ENCODE measurements around the gene HIPK2.

The HIPK2 gene

DNA sequence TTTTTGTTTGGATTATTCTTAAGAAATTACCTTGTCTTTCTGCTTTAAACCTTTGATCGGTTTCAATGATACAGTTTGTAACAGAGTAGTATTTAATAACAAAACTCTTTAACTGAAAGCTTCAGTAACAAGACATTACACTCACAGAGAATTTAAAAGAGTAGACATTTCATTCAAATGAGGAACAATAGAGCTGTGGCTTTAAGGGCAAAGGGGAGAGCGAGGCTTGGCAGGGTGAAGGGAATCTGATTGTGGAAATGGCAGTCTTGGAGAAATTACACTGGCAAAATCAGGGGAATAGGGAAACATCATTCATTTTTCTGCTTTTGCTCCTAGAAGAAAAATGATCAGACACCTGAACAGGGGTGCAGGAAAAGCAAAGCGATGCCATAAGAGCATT, 5.1 kb upstream of the HIPK2 start:
- no peak for DNase-seq

GRCh38 chr7:139777133-139777891, 486 bp downstream of the HIPK2 start:
- DNase-seq, result no peak

GRCh38 chr7:139776486-139777132, 1.2 kb downstream of the HIPK2 start:
- DNase-seq, result peak; percentile 5

DNA sequence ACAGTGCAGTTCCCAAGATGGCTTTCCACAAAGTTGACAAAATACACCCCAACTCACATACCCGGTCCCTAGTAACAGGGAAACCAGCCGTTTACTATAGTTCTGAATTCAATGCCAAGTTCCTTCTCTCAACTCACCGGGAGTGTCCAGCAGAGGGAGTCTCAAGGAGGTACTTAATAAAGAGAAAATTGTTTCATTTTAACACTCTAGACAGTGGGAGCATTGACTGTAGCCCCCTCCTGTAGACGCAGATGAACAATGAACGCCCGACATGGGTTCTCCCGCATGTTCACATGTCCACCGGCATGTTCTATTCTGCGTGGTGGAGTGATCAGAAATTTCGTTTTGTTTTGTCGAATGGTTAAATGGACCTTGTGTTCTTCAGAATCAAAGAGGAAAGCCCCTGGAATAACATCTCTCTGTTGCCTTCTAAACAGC, 1.9 kb downstream of the HIPK2 start:
- peak; percentile 27 for DNase-seq

DNA sequence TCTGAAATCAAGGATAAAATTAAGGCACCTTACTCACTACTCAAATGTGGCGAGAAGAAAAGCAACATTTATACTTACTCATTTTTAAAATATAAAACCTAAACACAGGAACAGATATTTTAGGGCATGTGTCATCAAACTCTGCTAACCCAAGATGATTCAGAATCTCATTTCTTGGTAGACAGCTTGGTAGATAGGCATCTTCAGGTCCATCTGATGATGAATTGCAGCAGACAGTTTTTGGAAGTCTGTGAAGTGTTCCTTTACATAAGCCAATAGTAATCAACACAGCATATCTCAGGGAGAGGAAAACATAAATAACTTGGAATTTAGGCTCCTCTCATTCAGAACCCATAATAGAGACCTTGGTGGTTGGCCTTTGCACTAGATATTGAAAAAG, 3.4 kb downstream of the HIPK2 start:
- DNase-seq, result no peak

DNA sequence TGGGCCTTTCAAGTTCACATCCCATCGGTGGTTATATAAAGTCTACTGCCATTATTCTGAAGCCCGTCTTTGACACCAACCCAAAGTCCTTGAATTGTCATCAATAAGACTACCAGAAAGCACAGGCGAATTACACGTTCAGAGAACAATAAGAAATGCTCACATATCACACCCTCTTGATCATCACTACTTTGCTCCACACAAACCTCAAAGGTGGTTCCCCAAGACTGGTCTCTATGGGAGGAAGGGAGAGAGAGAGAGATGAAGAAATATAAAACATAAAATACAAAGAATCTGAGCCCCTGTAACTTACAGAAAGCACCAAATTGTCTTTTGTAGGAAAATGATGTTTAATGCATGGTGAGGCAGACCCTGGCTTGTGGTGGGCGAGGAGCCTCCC, 4.4 kb downstream of the HIPK2 start:
- no peak for DNase-seq

DNA sequence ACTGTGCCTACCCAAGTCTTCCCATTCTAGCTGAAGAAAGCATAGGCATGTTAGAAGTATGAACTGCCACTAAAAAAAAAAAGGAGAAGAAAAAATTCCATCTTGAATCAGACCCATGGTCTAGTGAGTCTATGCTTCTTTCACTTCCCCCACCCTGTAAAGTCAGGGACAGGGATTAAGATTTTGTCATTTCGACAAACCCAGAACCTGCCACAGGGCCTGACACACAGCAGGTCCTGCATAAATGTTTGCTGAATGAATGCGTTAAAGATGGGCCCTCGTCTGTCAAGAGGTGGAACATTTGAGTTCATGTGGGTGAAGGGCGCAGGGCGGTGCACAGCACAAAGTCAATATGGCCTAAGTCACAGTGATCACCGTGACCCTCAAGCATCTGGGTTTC, 4.9 kb downstream of the HIPK2 start:
- DNase-seq, result no peak

- DNase-seq, result no peak
Observed at GRCh38 chr7:139772115-139772514, 5.7 kb downstream of the HIPK2 start.

- no peak for DNase-seq
Observed at GRCh38 chr7:139771001-139771956, 6.5 kb downstream of the HIPK2 start.

- no peak for DNase-seq
Observed at GRCh38 chr7:139769761-139770160, 8.0 kb downstream of the HIPK2 start.

DNA sequence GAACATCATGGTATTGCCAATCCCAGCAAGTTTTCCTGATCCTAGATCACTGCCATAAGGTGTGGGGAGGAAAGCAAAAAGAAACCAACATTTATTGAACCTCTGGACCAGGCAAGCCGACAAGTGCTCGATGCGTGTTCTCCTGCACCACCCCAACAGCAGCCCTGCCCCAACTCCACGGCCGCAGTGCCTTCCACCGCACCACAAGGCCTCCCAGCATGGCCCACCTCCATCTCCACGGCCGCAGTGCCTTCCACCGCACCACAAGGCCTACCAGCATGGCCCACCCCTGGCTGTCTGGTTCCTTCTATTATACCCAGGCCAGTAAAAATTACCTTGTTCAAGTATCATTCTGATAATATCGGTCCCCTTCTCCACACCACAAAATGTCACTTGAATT, 8.7 kb downstream of the HIPK2 start:
- DNase-seq, result no peak

DNA sequence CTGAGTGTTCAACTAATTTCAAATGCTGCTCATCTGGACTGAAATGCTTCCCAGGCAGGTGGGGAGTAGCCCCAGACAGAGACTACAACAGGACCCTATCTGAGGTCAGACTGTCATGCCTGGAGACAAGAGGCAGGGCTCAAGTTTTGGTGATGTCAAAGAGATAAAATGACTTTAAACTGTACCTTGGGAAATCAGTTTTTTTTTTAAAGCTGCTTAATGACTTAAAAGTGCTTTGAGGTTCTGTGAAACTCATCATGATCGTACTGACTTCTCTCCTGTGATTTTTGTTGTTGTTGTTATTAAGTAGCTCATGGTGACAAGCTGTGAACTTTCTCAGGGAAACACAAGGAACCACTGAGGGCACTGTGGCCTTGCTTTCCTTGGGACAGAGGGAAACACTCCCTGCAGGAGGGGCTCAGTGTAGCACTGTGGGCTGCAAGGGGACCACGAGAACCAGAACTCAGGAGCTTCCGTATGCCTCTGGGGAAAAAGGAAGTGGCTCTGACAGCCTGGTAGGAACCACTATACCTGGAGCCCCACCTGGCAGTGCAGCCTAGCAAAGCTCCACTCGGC, 9.5 kb downstream of the HIPK2 start:
- DNase-seq, result no peak

DNA sequence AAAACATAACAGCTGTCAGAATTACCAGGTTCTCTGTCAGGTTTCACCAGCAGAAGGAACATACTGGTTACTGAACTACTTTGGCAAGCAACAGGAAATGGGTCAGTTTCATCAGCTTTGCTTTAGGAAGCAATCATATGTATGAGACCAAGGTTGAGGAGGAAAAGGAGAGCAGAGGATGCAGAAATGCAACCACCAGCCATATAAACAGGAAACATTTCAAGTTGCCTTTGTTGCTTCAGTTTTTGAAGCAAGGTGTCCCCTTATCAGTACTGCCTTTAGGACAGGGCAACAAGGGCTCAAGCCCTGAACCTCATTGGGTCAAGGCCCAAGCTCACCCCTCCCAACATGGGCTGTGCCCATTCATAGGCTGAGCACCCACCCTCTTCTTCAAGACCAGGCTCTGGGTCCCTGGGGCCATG, 10.2 kb downstream of the HIPK2 start:
- peak; percentile 90 for DNase-seq

GRCh38 chr7:139765143-139765542, 12.7 kb downstream of the HIPK2 start:
- DNase-seq, result no peak

DNA sequence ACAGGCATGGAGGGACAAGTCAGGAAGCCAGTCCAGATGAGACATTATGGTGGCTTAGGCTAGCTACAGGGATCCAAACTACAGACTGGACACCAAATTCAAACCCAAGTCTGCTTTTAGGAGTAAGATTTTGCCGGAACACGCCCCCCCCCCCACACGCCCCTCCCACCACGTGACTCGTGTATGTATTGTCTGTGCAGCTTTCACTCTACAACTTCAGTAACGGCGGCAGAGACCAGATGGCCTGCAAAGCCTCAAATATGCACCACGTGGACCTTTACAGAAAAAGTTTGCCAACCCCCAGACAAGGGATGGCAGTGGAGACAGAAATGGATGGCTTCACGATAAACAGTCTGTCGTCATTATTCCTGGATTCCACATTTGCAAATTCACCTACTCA, 14.5 kb downstream of the HIPK2 start:
- no peak for DNase-seq

- no peak for DNase-seq
Observed at GRCh38 chr7:139762886-139763285, 14.9 kb downstream of the HIPK2 start.

DNA sequence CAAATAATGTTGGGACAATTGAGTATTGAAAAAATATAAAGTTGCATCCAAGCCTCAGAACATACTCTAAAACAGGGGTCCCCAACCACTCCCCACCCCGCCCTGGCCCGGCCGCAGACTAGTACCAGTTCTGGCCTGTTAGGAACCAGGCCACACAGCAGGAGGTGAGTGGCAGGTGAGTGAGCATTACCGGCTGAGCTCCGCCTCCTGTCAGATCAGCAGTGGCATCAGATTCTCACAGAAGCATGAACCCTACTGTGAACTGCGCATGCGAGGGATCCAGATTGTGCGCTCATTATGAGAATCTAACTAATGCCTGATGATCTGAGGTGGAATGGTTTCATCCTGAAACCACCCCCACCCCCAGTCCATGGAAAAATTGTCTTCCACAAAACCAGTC, 19.4 kb downstream of the HIPK2 start:
- DNase-seq, result no peak

DNA sequence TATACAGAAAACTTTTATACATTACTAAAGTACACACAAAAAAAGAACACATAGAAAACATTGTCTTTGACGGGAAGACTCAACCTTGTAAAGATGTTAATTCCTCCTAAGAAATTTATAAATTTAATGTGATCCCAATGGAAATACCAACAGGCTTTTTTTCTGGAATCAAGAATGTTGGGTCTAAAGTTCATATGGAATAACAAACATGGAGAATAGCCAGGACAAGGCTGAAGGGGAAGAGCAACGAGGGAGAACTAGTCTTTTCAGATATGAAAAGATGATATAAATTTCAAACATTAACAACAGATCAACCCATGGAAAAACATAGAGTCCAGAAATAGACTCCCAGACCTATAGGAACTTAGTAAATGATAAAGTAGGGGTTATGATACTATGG, 19.8 kb downstream of the HIPK2 start:
- DNase-seq, result no peak

DNA sequence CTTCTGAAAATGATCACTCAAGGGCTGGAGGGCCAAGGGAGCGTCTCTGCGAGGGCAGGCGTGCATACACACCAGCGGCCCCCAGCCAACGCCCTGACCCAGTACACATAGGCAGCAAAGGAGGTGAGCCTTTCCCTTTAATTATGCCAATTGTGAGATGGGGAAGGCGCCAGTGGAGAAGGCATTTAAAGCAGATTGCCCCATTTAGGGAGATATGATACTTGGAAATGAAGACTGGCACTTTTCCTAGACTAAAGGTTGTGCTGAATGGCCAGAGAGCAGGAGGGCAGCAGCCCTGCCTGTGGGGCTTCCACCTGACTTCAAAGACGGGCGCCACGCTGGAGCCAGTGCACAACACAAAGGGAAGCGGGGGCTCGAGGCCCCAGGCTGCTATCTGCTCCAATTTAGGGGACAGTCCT, 24.1 kb downstream of the HIPK2 start:
- DNase-seq, result no peak

- DNase-seq, result no peak
Observed at GRCh38 chr7:139753081-139753692, 24.6 kb downstream of the HIPK2 start.

- no peak for DNase-seq
Observed at GRCh38 chr7:139752604-139753003, 25.2 kb downstream of the HIPK2 start.

DNA sequence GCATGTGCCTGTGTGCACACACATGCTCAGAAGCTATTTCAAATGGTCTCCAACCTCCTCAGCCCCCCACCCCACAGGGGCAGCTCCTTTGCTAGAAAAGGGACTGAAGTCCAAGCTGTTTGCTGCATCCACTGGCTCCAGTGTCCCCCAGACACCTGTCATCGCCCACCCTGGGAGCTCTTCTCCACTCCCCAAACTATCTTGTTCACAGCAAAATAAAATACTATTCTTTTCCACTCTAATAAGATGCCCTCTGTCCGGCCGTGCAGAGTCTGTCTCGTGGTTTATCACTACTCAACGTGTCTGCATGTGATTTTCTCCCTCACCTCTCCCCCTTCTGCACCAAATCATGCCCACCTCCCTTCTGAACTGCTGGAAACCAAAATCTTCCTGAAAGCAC, 25.6 kb downstream of the HIPK2 start:
- no peak for DNase-seq
